HFFc6 (cell line): Measurements from ENCODE around the gene KLHL41. TPM values are rescaled to one million over a fixed set of nuclear protein-coding genes. Genes with fewer than 3 reads are reported as not detected.

Experiments used
- DNase-seq: peaks from one replicate; pipeline ENCODE4 v3.0.0-alpha.2; 2018
- H3K27ac Mint-ChIP-seq: 2 replicates; pipeline ENCODE4 v1.8.0; 2020; ENCODE audit warnings: mild to moderate bottlenecking, mixed read lengths
- H3K27me3 Mint-ChIP-seq: 2 replicates; pipeline ENCODE4 v1.8.0; 2021; ENCODE audit warnings: mild to moderate bottlenecking, moderate library complexity, mixed read lengths; ENCODE audit not compliant: insufficient read depth
- H3K36me3 Mint-ChIP-seq: 2 replicates; pipeline ENCODE4 v1.8.0; 2021; ENCODE audit warnings: low read depth, mixed read lengths
- H3K4me1 Mint-ChIP-seq: 2 replicates; pipeline ENCODE4 v1.8.0; 2020; ENCODE audit warnings: low read depth, mixed read lengths
- H3K4me3 Mint-ChIP-seq: 2 replicates; pipeline ENCODE4 v1.8.0; 2020; ENCODE audit warnings: mild to moderate bottlenecking, moderate library complexity, mixed read lengths
- H3K9me3 Mint-ChIP-seq: 2 replicates; pipeline ENCODE4 v1.8.0; 2020; ENCODE audit warnings: mild to moderate bottlenecking, mixed read lengths
- total RNA-seq, 6 experiments: library from RNA; stranded (reverse); fragmentation: NEBNext Ultra II Directional; extraction: Animal tissue kit (Norgen Biotek cat#: 25700); gene quantifications; 2 replicates in 1 of 6; 3 replicates in 5 of 6; pipeline ENCODE4 v1.2.3, GENCODE V29; 2021
- TF ChIP-seq, protein P1 (sequence below): fragments of 200-600 bp; sonication (generic); IDR thresholded peaks from 2 replicates; pipeline ENCODE4 v1.5.0; 2021; ENCODE audit warnings: antibody characterized with exemption, mild to moderate bottlenecking

The KLHL41 gene
- total RNA-seq, 6 experiments from 2014 or later: 0.09 to 0.31 (median 0.20) TPM; not detected in 1

GRCh38 chr2:169478745-169479256 is 30.7 kb upstream of the KLHL41 start:
- H3K4me3 Mint-ChIP-seq: peak overlapping the region; percentile 93
- peaks cover 6% of the 10 kb centered on the region; the same call in 1 of the 2 replicates for H3K36me3 Mint-ChIP-seq
- peak overlapping the region; percentile 87 for H3K27ac Mint-ChIP-seq
- no peaks in the 10 kb centered on the region for H3K9me3 Mint-ChIP-seq
- TF ChIP-seq, protein P1, sequence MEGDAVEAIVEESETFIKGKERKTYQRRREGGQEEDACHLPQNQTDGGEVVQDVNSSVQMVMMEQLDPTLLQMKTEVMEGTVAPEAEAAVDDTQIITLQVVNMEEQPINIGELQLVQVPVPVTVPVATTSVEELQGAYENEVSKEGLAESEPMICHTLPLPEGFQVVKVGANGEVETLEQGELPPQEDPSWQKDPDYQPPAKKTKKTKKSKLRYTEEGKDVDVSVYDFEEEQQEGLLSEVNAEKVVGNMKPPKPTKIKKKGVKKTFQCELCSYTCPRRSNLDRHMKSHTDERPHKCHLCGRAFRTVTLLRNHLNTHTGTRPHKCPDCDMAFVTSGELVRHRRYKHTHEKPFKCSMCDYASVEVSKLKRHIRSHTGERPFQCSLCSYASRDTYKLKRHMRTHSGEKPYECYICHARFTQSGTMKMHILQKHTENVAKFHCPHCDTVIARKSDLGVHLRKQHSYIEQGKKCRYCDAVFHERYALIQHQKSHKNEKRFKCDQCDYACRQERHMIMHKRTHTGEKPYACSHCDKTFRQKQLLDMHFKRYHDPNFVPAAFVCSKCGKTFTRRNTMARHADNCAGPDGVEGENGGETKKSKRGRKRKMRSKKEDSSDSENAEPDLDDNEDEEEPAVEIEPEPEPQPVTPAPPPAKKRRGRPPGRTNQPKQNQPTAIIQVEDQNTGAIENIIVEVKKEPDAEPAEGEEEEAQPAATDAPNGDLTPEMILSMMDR: no peak
- no peak for DNase-seq
- no peaks in the 10 kb centered on the region; the same call in 1 of the 2 replicates for H3K27me3 Mint-ChIP-seq
- H3K4me1 Mint-ChIP-seq: peaks cover 26% of the 10 kb centered on the region

- DNase-seq: peak; percentile 84
- Mint-ChIP-seq H3K4me1 (peaks cover 26% of the 10 kb centered on the region), H3K36me3 (peaks cover 7% of the 10 kb centered on the region; the same call in 1 of the 2 replicates), H3K27me3 (no peaks in the 10 kb centered on the region; the same call in 1 of the 2 replicates), H3K4me3 (peak within 1 kb of the TSS; percentile 93), H3K9me3 (no peaks in the 10 kb centered on the region), H3K27ac (peak within 1 kb of the TSS; percentile 87)
- TF ChIP-seq, protein P1: peak; percentile 74
Observed at GRCh38 chr2:169479257-169480078, 30.0 kb upstream of the KLHL41 start, which contains the start of gene BBS5. TSS of gene BBS5 (plus strand) at chr2:169479494. CDS start at chr2:169479554, 60 bp downstream.

DNA sequence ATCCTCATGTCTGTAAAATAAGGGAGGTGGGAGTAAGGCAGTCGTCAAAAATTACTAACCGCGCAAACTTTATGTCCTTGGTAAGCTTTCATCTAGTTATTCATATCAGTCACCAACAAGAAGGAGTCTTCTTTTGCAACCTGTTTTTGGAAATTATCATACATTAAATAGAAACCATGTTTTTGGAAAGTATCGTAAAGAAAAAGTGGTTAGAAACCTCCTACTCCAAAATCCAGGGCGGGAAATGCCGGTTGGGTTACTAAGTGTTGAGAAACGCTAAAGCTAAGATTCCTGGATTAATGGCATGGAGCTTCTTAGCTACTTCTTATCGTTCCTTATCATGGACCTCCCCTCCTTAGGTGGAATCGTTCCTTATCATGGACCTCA is 29.4 kb upstream of the KLHL41 start:
- Mint-ChIP-seq H3K9me3 (no peaks in the 10 kb centered on the region), H3K27me3 (no peaks in the 10 kb centered on the region; the same call in 1 of the 2 replicates), H3K27ac (peak overlapping the region; percentile 87), H3K4me3 (peak overlapping the region; percentile 93), H3K4me1 (peaks cover 26% of the 10 kb centered on the region), H3K36me3 (peaks cover 7% of the 10 kb centered on the region; the same call in 1 of the 2 replicates)
- DNase-seq: no peak
- TF ChIP-seq, protein P1: no peak

GRCh38 chr2:169485650-169486138 is 23.8 kb upstream of the KLHL41 start:
- Mint-ChIP-seq H3K9me3 (no peaks in the 10 kb centered on the region), H3K4me1 (no peaks in the 10 kb centered on the region), H3K27ac (no peak overlapping the region), H3K27me3 (no peaks in the 10 kb centered on the region), H3K4me3 (no peak overlapping the region), H3K36me3 (peaks cover 7% of the 10 kb centered on the region)
- TF ChIP-seq, protein P1: no peak
- DNase-seq: no peak

DNA sequence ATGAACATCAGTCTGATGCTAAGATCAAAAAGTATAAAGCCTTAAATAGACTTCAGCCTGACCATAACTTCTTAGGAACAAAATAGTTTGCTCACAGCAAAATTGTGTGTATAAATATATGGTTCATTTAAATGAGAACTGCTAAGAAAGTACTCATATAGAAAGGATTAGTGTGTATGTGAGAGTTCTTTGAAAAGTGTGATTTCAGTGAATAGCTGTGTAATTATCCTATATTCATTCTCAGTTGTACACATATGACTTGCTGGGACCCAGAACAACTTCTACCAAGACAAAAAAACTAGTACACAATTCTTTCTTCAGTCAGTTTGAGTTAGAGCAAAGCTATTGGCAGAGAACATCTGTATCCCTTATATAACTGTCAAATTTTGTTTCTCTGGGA is 23.0 kb upstream of the KLHL41 start:
- Mint-ChIP-seq H3K27ac (no peak overlapping the region), H3K27me3 (no peaks in the 10 kb centered on the region), H3K36me3 (peaks cover 7% of the 10 kb centered on the region), H3K9me3 (no peaks in the 10 kb centered on the region), H3K4me1 (no peaks in the 10 kb centered on the region), H3K4me3 (no peak overlapping the region)
- TF ChIP-seq, protein P1: no peak
- no peak for DNase-seq
